Aorta (tissue), 5 donors: ENCODE measurements around the gene GOLT1A. TPM values are rescaled to one million over a fixed set of nuclear protein-coding genes. Genes with fewer than 3 reads are reported as not detected.
A peak's percentile ranks its signal among the peaks of the same experiment; 100 is the strongest.

ENCODE experiments used
- ATAC-seq: fragments of 200-7000 bp; cut with Tn5 transposase; one replicate; pipeline ENCODE4 v1.9.1; 2022; ENCODE audit warnings: moderate library complexity; ENCODE audit not compliant: low FRiP score
- DNase-seq, 2 donors: peaks; one replicate each; pipeline ENCODE4 v3.0.0-alpha.2; 2020
- H3K27ac ChIP-seq, 2 donors: one replicate each; pipeline ENCODE4 v1.5.1; 2013; ENCODE audit warnings: low read length in 2 of 2, mild to moderate bottlenecking in 2 of 2, moderate library complexity in 2 of 2, control low read depth in 1 of 2, inconsistent platforms in 1 of 2, low read depth in 1 of 2
- H3K27me3 ChIP-seq, 2 donors: one replicate each; pipeline ENCODE4 v1.6.1; 2013; ENCODE audit warnings: control low read depth in 1 of 2, low read length in 1 of 2, mild to moderate bottlenecking in 1 of 2, moderate library complexity in 1 of 2; ENCODE audit not compliant: insufficient read depth in 2 of 2, control insufficient read depth in 1 of 2
- H3K36me3 ChIP-seq, 2 donors: one replicate each; pipeline ENCODE4 v1.6.1; 2013; ENCODE audit warnings: control low read depth in 1 of 2, low read length in 1 of 2, mild to moderate bottlenecking in 1 of 2; ENCODE audit not compliant: insufficient read depth in 2 of 2, control insufficient read depth in 1 of 2
- H3K4me1 ChIP-seq, 2 donors: one replicate each; pipeline ENCODE4 v1.6.1; 2013; ENCODE audit warnings: low read length in 2 of 2, control low read depth in 1 of 2, mild to moderate bottlenecking in 1 of 2, moderate library complexity in 1 of 2; ENCODE audit not compliant: insufficient read depth in 2 of 2, control insufficient read depth in 1 of 2
- H3K4me3 ChIP-seq, 2 donors: one replicate each; pipeline ENCODE4 v1.5.1; 2013; ENCODE audit warnings: low read length in 2 of 2, control low read depth in 1 of 2, mild to moderate bottlenecking in 1 of 2
- H3K9me3 ChIP-seq: one replicate; pipeline ENCODE4 v1.6.1; 2013; ENCODE audit warnings: mild to moderate bottlenecking, low read length; ENCODE audit not compliant: control insufficient read depth
- WGBS, 2 donors: extraction: QIAGEN DNeasy Blood & Tissue Kit; methylation state at CpG; one replicate each; pipeline ENCODE4 v1.1.7; 2013; 5-methylcytosine and 5-hydroxymethylcytosine counted together
- intact Hi-C, 2 donors: fragments of 100-400 bp; cut with DNase I; formaldehyde crosslinking; loops; one replicate each; pipeline versions ENCODE4 v1.14.2 to v1.15.0; 2022
- polyA plus RNA-seq, 2 donors: library from polyadenylated mRNA; stranded (reverse); fragments of 200-250 nt; gene quantifications; one replicate each; pipeline ENCODE4 v1.2.3, GENCODE V29; 2013
- total RNA-seq, 2 donors: library from RNA; stranded (reverse); fragmentation: NEBNext Ultra II Directional; extraction: Animal tissue kit (Norgen Biotek cat#: 25700); gene quantifications; one replicate each; pipeline ENCODE4 v1.2.1, GENCODE V29; 2021
- donor health status: healthy with polysubstance abuse.
- donor health status: Bipolar disorder and iron deficiency.
- donor health status: DM: no; HTN: no; CAD: no.
- donor health status: DM: no; HTN: no; CAD: no.
- donor health status: DM: yes; HTN: yes; CAD: no.

Gene GOLT1A
- total and polyA plus RNA-seq, 4 donors, result 10.5 TPM; not detected in 3

GRCh38 chr1:204251286-204251685 is 37.5 kb upstream of the GOLT1A start:
- H3K27me3 ChIP-seq, result no peaks in the 10 kb centered on the region
- no peak for ATAC-seq
- peak in 1 of 2 donors; percentile 60 for DNase-seq
- H3K36me3 ChIP-seq, result no peaks in the 10 kb centered on the region
- H3K4me1 ChIP-seq, result no peaks in the 10 kb centered on the region
- H3K27ac ChIP-seq, result no peak overlapping the region
- intact Hi-C loops, result no loop called here
- no peaks in the 10 kb centered on the region for H3K9me3 ChIP-seq
- WGBS, 2 donors, result 95 to 97% methylated on average over 7 of the region's 7 CpGs
- H3K4me3 ChIP-seq, result no peak overlapping the region

GRCh38 chr1:204250428-204251030 is 36.7 kb upstream of the GOLT1A start:
- no peaks in the 10 kb centered on the region for H3K4me1 ChIP-seq
- H3K27ac ChIP-seq, result no peak overlapping the region
- no peaks in the 10 kb centered on the region for H3K27me3 ChIP-seq
- WGBS, 2 donors, result 85 to 87% methylated on average over 12 of the region's 12 CpGs
- no peaks in the 10 kb centered on the region for H3K9me3 ChIP-seq
- H3K36me3 ChIP-seq, result no peaks in the 10 kb centered on the region
- ATAC-seq (no peak), DNase-seq (peak in 1 of 2 donors; percentile 61)
- intact Hi-C loops, result no loop called here
- H3K4me3 ChIP-seq, result no peak overlapping the region

- no peaks in the 10 kb centered on the region for H3K9me3 ChIP-seq
- H3K4me1 ChIP-seq, result no peaks in the 10 kb centered on the region
- no peak overlapping the region for H3K4me3 ChIP-seq
- H3K27ac ChIP-seq, result no peak overlapping the region
- ATAC-seq (no peak), DNase-seq (peak in 1 of 2 donors; percentile 28)
- intact Hi-C loops, result no loop called here
- WGBS, 2 donors, result 90 to 92% methylated on average over 7 of the region's 7 CpGs
- H3K36me3 ChIP-seq, result no peaks in the 10 kb centered on the region
- no peaks in the 10 kb centered on the region for H3K27me3 ChIP-seq
Observed at GRCh38 chr1:204249736-204250427, 36.1 kb upstream of the GOLT1A start.

GRCh38 chr1:204248954-204249353 is 35.2 kb upstream of the GOLT1A start:
- Histone ChIP-seq H3K27me3 (no peaks in the 10 kb centered on the region), H3K36me3 (no peaks in the 10 kb centered on the region), H3K27ac (no peak overlapping the region), H3K4me1 (no peaks in the 10 kb centered on the region), H3K4me3 (no peak overlapping the region), H3K9me3 (no peaks in the 10 kb centered on the region)
- DNase-seq, result peak in 1 of 2 donors; percentile 32
- intact Hi-C loops, result no loop called here
- WGBS, 2 donors, result 93 to 96% methylated on average over 3 of the region's 3 CpGs
- no peak for ATAC-seq

- Histone ChIP-seq H3K4me3 (no peak overlapping the region), H3K36me3 (no peaks in the 10 kb centered on the region), H3K27me3 (no peaks in the 10 kb centered on the region), H3K9me3 (no peaks in the 10 kb centered on the region), H3K4me1 (no peaks in the 10 kb centered on the region), H3K27ac (no peak overlapping the region)
- no peak for ATAC-seq
- 93 to 97% methylated on average over 4 of the region's 4 CpGs for WGBS, 2 donors
- peak in 1 of 2 donors; percentile 21 for DNase-seq
- intact Hi-C loops, result no loop called here
Observed at GRCh38 chr1:204246876-204247275, 33.1 kb upstream of the GOLT1A start.

- intact Hi-C loops, result no loop called here
- H3K36me3 ChIP-seq, result no peaks in the 10 kb centered on the region
- no peaks in the 10 kb centered on the region for H3K27me3 ChIP-seq
Observed at GRCh38 chr1:204242920-204243319, 29.1 kb upstream of the GOLT1A start.

GRCh38 chr1:204241914-204242313 is 28.1 kb upstream of the GOLT1A start:
- intact Hi-C loops, result no loop called here
- DNase-seq (peak in 1 of 2 donors; percentile 20), ATAC-seq (no peak)
- Histone ChIP-seq H3K27me3 (no peaks in the 10 kb centered on the region), H3K27ac (no peak overlapping the region), H3K36me3 (no peaks in the 10 kb centered on the region), H3K4me3 (no peak overlapping the region), H3K4me1 (no peaks in the 10 kb centered on the region), H3K9me3 (no peaks in the 10 kb centered on the region)
- 93 to 95% methylated on average over 5 of the region's 5 CpGs for WGBS, 2 donors

More at GRCh38 chr1:204242920-204243319, 29.1 kb upstream of the GOLT1A start:
- WGBS, 2 donors, result 90 to 96% methylated on average over 10 of the region's 10 CpGs
- Histone ChIP-seq H3K9me3 (no peaks in the 10 kb centered on the region), H3K4me1 (no peaks in the 10 kb centered on the region), H3K27ac (no peak overlapping the region), H3K4me3 (no peak overlapping the region)
- peak; percentile 19 for ATAC-seq
- peak in 1 of 2 donors; percentile 62 for DNase-seq

GRCh38 chr1:204241050-204241449 is 27.3 kb upstream of the GOLT1A start:
- peak in 1 of 2 donors; percentile 37 for DNase-seq
- intact Hi-C loops, result no loop called here
- Histone ChIP-seq H3K27me3 (no peaks in the 10 kb centered on the region), H3K4me3 (no peak overlapping the region), H3K9me3 (no peaks in the 10 kb centered on the region), H3K27ac (no peak overlapping the region), H3K4me1 (no peaks in the 10 kb centered on the region), H3K36me3 (no peaks in the 10 kb centered on the region)
- 66 to 68% methylated on average over 2 of the region's 2 CpGs for WGBS, 2 donors
- no peak for ATAC-seq

- no peak for DNase-seq
- Histone ChIP-seq H3K27ac (no peak overlapping the region), H3K9me3 (no peaks in the 10 kb centered on the region), H3K4me1 (no peaks in the 10 kb centered on the region), H3K36me3 (no peaks in the 10 kb centered on the region), H3K4me3 (no peak overlapping the region), H3K27me3 (no peaks in the 10 kb centered on the region)
- intact Hi-C loops, result no loop called here
- no peak for ATAC-seq
- WGBS, 2 donors, result 65 to 78% methylated on average over 1 of the region's 1 CpG
Observed at GRCh38 chr1:204240233-204240632, 26.4 kb upstream of the GOLT1A start.
